Stimulated activated naive CD8-positive, alpha-beta T cell treated with anti-CD3 and anti-CD28 coated beads, Interleukin-15, Interleukin-2, amounts not matched to agents 100 U/mL and 50 U/mL, for 24 hours (primary cell): ENCODE data around the gene SPRN.
"Not testable (repeated sequence)": the region's sequence is repeated elsewhere in the genome, so short reads cannot be mapped to it uniquely, and the experiment has no call there.

Experiments
- ATAC-seq: fragments of 150-1000 bp; cut with Tn5 transposase; one replicate; pipeline ENCODE4 v1.10.0; 2021
- DNase-seq: peaks from one replicate; pipeline ENCODE4 v3.0.0; 2021

The SPRN gene

GRCh38 chr10:133386951-133387350 lies 37.5 kb downstream of the SPRN start:
- DNase-seq, ATAC-seq: not testable (repeated sequence)

GRCh38 chr10:133385214-133385613 lies 39.2 kb downstream of the SPRN start:
- no peak for DNase-seq
- ATAC-seq: no peak

- DNase-seq (no peak), ATAC-seq (no peak)
Observed at GRCh38 chr10:133384071-133384470, 40.4 kb downstream of the SPRN start.

- no peak for ATAC-seq
- DNase-seq: no peak
Observed at GRCh38 chr10:133383551-133383950, 40.9 kb downstream of the SPRN start.

GRCh38 chr10:133381036-133381435 lies 43.4 kb downstream of the SPRN start:
- DNase-seq (no peak), ATAC-seq (no peak)

- no peak for DNase-seq
Observed at GRCh38 chr10:133379801-133380666, 44.4 kb downstream of the SPRN start.

GRCh38 chr10:133379152-133379800 lies 45.1 kb downstream of the SPRN start, which contains the start of gene PAOX:
TSS of gene PAOX (plus strand) at chr10:133379262. CDS start at chr10:133379317, 55 bp downstream.
- peak; percentile 77 for DNase-seq
- peak; percentile 72 for ATAC-seq

More at GRCh38 chr10:133379801-133380666, 44.4 kb downstream of the SPRN start:
- no peak for ATAC-seq

- peak; percentile 45 for ATAC-seq
- peak; percentile 67 for DNase-seq
Observed at GRCh38 chr10:133378251-133379096, 46.0 kb downstream of the SPRN start.

GRCh38 chr10:133377818-133378250 lies 46.6 kb downstream of the SPRN start:
- no peak for ATAC-seq
- DNase-seq: no peak

GRCh38 chr10:133377025-133377817 lies 47.2 kb downstream of the SPRN start:
- ATAC-seq (no peak), DNase-seq (no peak)

- not testable (repeated sequence) for DNase-seq, ATAC-seq
Observed at GRCh38 chr10:133376183-133376582, 48.2 kb downstream of the SPRN start.

- ATAC-seq (no peak), DNase-seq (no peak)
Observed at GRCh38 chr10:133375357-133376115, 48.9 kb downstream of the SPRN start.

- ATAC-seq (peak; percentile 98), DNase-seq (peak; percentile 98)
Observed at GRCh38 chr10:133373174-133374090, 51.0 kb downstream of the SPRN start, which contains the start of gene ECHS1. TSS of gene ECHS1 (minus strand) at chr10:133373354. CDS start at chr10:133373333, 21 bp downstream.

GRCh38 chr10:133372507-133372906 lies 51.9 kb downstream of the SPRN start:
- DNase-seq: no peak
- ATAC-seq: no peak
